HEK293 (cell line): ENCODE results near the gene CAMK1.

ENCODE experiments used
- CTCF ChIA-PET: fragments of 350-600 bp; formaldehyde crosslinking; extraction: SDS; loops from one replicate; lab custom pipeline; 2021; ENCODE audit warnings: antibody characterized with exemption; lab: Yijun Ruan, JAX
- POLR2A ChIA-PET: fragments of 300-600 bp; formaldehyde crosslinking; extraction: SDS; loops from one replicate; lab custom pipeline; 2020; ENCODE audit warnings: antibody characterized with exemption, inconsistent platforms; lab: Yijun Ruan, JAX
- H3K27ac ChIP-seq: fragments of 200-500 bp; sonication (Bioruptor generic); 2 replicates; pipeline ENCODE4 v1.5.1; 2014; ENCODE audit warnings: low read depth, low read length, control low read depth, inconsistent platforms; ENCODE audit errors: extremely low read depth
- H3K36me3 ChIP-seq, 2 experiments: fragments of 200-500 bp in 1 of 2; sonication (Bioruptor generic) in 1 of 2; 1 replicate in 1 of 2; 2 replicates in 1 of 2; pipeline ENCODE4 v1.5.1; 2014 to 2017; ENCODE audit warnings: inconsistent platforms in 2 of 2, low read length in 2 of 2; ENCODE audit not compliant: control insufficient read depth in 2 of 2, insufficient read depth in 1 of 2
- H3K4me1 ChIP-seq: fragments of 200-500 bp; sonication (Bioruptor generic); 2 replicates; pipeline ENCODE4 v1.5.1; 2014; ENCODE audit warnings: mild to moderate bottlenecking, low read length, inconsistent platforms; ENCODE audit not compliant: control insufficient read depth, insufficient read depth
- H3K4me3 ChIP-seq: 2 replicates; pipeline ENCODE4 v1.5.1; 2011; ENCODE audit warnings: low read depth, mild to moderate bottlenecking, control low read depth, low read length, moderate library complexity
- H3K9me3 ChIP-seq: fragments of 200-500 bp; sonication (Bioruptor generic); 2 replicates; pipeline ENCODE4 v1.5.1; 2014; ENCODE audit warnings: low read depth, low read length, inconsistent platforms; ENCODE audit not compliant: control insufficient read depth, insufficient read depth
- EGR2 ChIP-seq: fragments of 450-650 bp; formaldehyde crosslinking; IDR thresholded peaks from 2 replicates; pipeline ENCODE4 v1.5.1; 2016; ENCODE audit warnings: low read depth, missing biosample characterization, missing genetic modification characterization
- IKZF3 ChIP-seq: fragments of 450-650 bp; IDR thresholded peaks from 2 replicates; pipeline ENCODE4 v1.5.0; 2018; ENCODE audit warnings: missing biosample characterization, mild to moderate bottlenecking, missing genetic modification characterization, moderate library complexity
- MZF1 ChIP-seq: fragments of 450-650 bp; formaldehyde crosslinking; IDR thresholded peaks from 2 replicates; pipeline ENCODE4 v1.5.1; 2017; ENCODE audit warnings: missing biosample characterization, missing genetic modification characterization, borderline replicate concordance
- OSR2 ChIP-seq: fragments of 450-650 bp; formaldehyde crosslinking; IDR thresholded peaks from 2 replicates; pipeline ENCODE4 v1.5.1; 2016; ENCODE audit warnings: missing biosample characterization, missing genetic modification characterization
- PRDM1 ChIP-seq: fragments of 450-650 bp; formaldehyde crosslinking; IDR thresholded peaks from 2 replicates; pipeline ENCODE4; 2016; ENCODE audit warnings: missing biosample characterization, missing genetic modification characterization
- ZFHX2 ChIP-seq: fragments of 450-650 bp; formaldehyde crosslinking; conservative IDR thresholded peaks from 2 replicates; pipeline ENCODE4 v1.5.1; 2016; ENCODE audit warnings: missing biosample characterization, missing genetic modification characterization
- ZNF221 ChIP-seq: fragments of 450-650 bp; formaldehyde crosslinking; IDR thresholded peaks from 2 replicates; pipeline ENCODE4 v1.5.1; 2017; ENCODE audit warnings: missing biosample characterization, missing genetic modification characterization, borderline replicate concordance
- ZNF274 ChIP-seq, 2 experiments: fragments of 200-500 bp in 1 of 2; fragments of 450-650 bp in 1 of 2; sonication (Bioruptor generic) in 1 of 2; formaldehyde crosslinking in 1 of 2; IDR thresholded peaks; 2 replicates each; pipeline versions ENCODE4 v1.5.1 to v1.6.1; 2014 to 2016; ENCODE audit warnings: borderline replicate concordance in 1 of 2, inconsistent platforms in 1 of 2, low read length in 1 of 2, missing biosample characterization in 1 of 2, missing genetic modification characterization in 1 of 2
- ZNF341 ChIP-seq: fragments of 450-650 bp; formaldehyde crosslinking; IDR thresholded peaks from 2 replicates; pipeline ENCODE4; 2016; ENCODE audit warnings: low read depth, missing biosample characterization, missing genetic modification characterization
- ZNF366 ChIP-seq: fragments of 450-650 bp; formaldehyde crosslinking; conservative IDR thresholded peaks from 2 replicates; pipeline ENCODE4 v1.5.1; 2016; ENCODE audit warnings: missing biosample characterization, missing genetic modification characterization
- ZNF426 ChIP-seq: fragments of 450-650 bp; formaldehyde crosslinking; IDR thresholded peaks from 2 replicates; pipeline ENCODE4 v1.5.1; 2017; ENCODE audit warnings: missing biosample characterization, missing genetic modification characterization, mild to moderate bottlenecking, inconsistent platforms, moderate library complexity
- ZSCAN16 ChIP-seq: fragments of 450-650 bp; formaldehyde crosslinking; IDR thresholded peaks from 2 replicates; pipeline ENCODE4 v1.5.1; 2016; ENCODE audit warnings: missing biosample characterization, missing genetic modification characterization
- TF ChIP-seq, protein P1 (sequence below): fragments of 450-650 bp; formaldehyde crosslinking; IDR thresholded peaks from 2 replicates; pipeline ENCODE4 v1.5.1; 2016; ENCODE audit warnings: missing biosample characterization, missing genetic modification characterization
- TF ChIP-seq, protein P2 (sequence below): fragments of 450-650 bp; formaldehyde crosslinking; IDR thresholded peaks from 2 replicates; pipeline ENCODE4 v1.5.1; 2016; ENCODE audit warnings: missing biosample characterization, missing genetic modification characterization, borderline replicate concordance
- TF ChIP-seq, protein P3 (sequence below): fragments of 450-650 bp; formaldehyde crosslinking; IDR thresholded peaks from 2 replicates; pipeline ENCODE4 v1.5.1; 2016; ENCODE audit warnings: missing biosample characterization, missing genetic modification characterization
- TF ChIP-seq, protein P4 (sequence below): sonication (generic); formaldehyde crosslinking; IDR thresholded peaks from 2 replicates; pipeline ENCODE4 v1.8.1; 2022; ENCODE audit warnings: mild to moderate bottlenecking, moderate library complexity, missing genetic modification reagents

The CAMK1 gene

DNA sequence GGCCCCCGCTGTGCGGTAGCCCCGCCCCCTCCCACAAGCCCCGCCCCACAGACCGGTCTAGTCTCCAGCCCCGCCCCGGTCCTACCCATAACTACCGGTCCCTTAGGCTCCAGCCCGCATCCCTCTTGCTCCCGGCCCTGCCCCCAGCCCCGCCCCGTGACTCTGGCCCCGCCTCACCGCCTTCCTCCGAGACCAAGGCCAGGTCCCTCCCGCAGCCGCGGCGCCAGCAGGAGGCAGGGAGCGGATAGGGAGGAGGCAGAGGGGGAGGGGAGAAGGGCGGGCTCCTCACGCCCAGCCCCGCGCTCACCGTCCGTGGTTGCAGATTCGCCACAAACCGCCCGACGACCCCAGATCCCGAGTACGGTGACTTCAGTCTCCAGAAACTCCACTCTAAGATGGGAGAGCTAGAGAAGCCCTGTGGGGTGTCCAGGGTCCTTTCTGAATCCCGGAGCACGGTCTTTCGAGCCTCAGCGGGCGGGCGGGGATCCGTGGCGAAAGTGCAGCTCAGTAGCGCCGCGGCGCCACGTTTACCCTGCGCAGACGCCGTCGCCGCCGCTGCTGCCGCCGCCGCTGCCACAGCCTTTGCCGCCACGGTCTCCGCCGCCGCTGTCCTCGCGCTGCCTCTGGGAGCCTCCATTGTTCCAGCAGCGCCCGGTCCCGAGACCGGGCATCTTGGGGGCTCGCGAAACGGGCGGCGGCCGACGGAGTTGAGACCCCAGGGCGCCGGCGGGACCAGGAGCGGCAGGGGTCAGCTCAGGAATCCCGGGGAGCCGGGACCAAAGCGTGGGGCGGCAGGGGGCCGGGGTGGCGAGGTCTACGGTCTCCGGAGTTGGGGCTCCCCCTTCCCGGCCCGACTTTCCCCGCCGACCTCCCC is 38.3 kb downstream of the CAMK1 start, which contains the start of gene BRPF1 (continued):
- 0 out of 2 replicates have a peak, but pooled peaks have one; percentile 54 for TF ChIP-seq ZNF221 (tag by site-specific recombination)
- TF ChIP-seq IKZF3 (tag by site-specific recombination) = peak; percentile 98
- TF ChIP-seq, protein P1, sequence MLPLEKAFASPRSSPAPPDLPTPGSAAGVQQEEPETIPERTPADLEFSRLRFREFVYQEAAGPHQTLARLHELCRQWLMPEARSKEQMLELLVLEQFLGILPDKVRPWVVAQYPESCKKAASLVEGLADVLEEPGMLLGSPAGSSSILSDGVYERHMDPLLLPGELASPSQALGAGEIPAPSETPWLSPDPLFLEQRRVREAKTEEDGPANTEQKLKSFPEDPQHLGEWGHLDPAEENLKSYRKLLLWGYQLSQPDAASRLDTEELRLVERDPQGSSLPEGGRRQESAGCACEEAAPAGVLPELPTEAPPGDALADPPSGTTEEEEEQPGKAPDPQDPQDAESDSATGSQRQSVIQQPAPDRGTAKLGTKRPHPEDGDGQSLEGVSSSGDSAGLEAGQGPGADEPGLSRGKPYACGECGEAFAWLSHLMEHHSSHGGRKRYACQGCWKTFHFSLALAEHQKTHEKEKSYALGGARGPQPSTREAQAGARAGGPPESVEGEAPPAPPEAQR = peak; percentile 59; the same call in 1 of the 2 replicates
- no peak for TF ChIP-seq PRDM1 (tag by site-specific recombination)
- no peak for TF ChIP-seq MZF1 (tag by site-specific recombination)
- TF ChIP-seq, protein P2, sequence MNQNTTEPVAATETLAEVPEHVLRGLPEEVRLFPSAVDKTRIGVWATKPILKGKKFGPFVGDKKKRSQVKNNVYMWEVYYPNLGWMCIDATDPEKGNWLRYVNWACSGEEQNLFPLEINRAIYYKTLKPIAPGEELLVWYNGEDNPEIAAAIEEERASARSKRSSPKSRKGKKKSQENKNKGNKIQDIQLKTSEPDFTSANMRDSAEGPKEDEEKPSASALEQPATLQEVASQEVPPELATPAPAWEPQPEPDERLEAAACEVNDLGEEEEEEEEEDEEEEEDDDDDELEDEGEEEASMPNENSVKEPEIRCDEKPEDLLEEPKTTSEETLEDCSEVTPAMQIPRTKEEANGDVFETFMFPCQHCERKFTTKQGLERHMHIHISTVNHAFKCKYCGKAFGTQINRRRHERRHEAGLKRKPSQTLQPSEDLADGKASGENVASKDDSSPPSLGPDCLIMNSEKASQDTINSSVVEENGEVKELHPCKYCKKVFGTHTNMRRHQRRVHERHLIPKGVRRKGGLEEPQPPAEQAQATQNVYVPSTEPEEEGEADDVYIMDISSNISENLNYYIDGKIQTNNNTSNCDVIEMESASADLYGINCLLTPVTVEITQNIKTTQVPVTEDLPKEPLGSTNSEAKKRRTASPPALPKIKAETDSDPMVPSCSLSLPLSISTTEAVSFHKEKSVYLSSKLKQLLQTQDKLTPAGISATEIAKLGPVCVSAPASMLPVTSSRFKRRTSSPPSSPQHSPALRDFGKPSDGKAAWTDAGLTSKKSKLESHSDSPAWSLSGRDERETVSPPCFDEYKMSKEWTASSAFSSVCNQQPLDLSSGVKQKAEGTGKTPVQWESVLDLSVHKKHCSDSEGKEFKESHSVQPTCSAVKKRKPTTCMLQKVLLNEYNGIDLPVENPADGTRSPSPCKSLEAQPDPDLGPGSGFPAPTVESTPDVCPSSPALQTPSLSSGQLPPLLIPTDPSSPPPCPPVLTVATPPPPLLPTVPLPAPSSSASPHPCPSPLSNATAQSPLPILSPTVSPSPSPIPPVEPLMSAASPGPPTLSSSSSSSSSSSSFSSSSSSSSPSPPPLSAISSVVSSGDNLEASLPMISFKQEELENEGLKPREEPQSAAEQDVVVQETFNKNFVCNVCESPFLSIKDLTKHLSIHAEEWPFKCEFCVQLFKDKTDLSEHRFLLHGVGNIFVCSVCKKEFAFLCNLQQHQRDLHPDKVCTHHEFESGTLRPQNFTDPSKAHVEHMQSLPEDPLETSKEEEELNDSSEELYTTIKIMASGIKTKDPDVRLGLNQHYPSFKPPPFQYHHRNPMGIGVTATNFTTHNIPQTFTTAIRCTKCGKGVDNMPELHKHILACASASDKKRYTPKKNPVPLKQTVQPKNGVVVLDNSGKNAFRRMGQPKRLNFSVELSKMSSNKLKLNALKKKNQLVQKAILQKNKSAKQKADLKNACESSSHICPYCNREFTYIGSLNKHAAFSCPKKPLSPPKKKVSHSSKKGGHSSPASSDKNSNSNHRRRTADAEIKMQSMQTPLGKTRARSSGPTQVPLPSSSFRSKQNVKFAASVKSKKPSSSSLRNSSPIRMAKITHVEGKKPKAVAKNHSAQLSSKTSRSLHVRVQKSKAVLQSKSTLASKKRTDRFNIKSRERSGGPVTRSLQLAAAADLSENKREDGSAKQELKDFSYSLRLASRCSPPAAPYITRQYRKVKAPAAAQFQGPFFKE = no peak
- 0 out of 2 replicates have a peak, but pooled peaks have one; percentile 40 for TF ChIP-seq ZSCAN16 (tag by site-specific recombination)

DNA sequence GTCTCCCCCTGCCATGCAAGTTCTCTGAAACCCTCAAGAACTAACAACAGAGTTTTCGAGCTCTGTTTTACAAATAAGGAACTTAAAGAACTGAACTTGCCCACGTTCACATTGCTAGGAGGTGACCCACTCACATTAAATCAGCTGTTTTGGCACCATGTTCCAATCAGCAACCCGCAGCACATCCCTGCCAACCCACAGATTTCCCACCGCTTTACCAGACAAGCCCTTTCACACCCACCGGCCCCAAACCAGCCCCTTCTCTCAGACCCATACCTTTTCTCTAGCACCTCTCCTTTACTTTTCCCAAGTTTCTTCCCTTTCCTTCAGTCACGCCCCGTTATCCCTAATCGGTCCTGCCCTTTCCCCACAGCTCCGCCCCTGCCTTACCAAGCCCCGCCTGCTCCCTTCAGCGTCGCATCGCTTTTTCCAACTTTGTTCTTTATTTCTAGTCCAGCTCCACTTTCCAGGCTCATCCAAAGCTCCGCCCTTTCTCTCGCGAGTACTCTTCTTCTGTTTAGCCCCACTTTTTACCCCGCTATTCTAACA is 39.0 kb downstream of the CAMK1 start:
- Histone ChIP-seq H3K4me1 (peaks cover 7% of the 10 kb centered on the region; the same call in 1 of the 2 replicates), H3K4me3 (peak overlapping the region; percentile 41), H3K27ac (peak overlapping the region; percentile 49; the same call in 1 of the 2 replicates), H3K36me3 (peaks cover 9 to 30% of the 10 kb centered on the region in 2 experiments), H3K9me3 (no peaks in the 10 kb centered on the region)
- ChIA-PET POLR2A (interaction anchor here (0.7 to 3.4 kb wide), 5 partner anchors 9 to 78 kb away, joined by 3 to 47 read pairs (median 4); partner anchors contain the start of genes ARPC4, OGG1 and TADA3), CTCF (interaction anchor here (0.7 to 1.5 kb wide), 4 partner anchors 15 to 230 kb away, joined by 3 read pairs; partner anchors contain the start of gene OGG1)
- TF ChIP-seq ZNF366 (tag by site-specific recombination) (0 out of 2 replicates have a peak, but pooled peaks have one; percentile 8), PRDM1 (tag by site-specific recombination) (peak; percentile 99), ZFHX2 (tag by site-specific recombination) (peak; percentile 60; the same call in 1 of the 2 replicates), ZNF426 (tag by site-specific recombination) (no peak), EGR2 (tag by site-specific recombination) (peak; percentile 47), ZNF341 (tag by site-specific recombination) (peak; percentile 89), ZNF274 (IDR thresholded peaks at IDR 0.05; ENCODE audit: low read length) (no peak), ZNF274 (tag by site-specific recombination; IDR thresholded peaks at IDR 0.05; ENCODE audit: borderline replicate concordance) (peak; percentile 51; the same call in 1 of the 2 replicates), OSR2 (tag by site-specific recombination) (no peak), IKZF3 (tag by site-specific recombination) (peak; percentile 72)
- TF ChIP-seq, protein P3, sequence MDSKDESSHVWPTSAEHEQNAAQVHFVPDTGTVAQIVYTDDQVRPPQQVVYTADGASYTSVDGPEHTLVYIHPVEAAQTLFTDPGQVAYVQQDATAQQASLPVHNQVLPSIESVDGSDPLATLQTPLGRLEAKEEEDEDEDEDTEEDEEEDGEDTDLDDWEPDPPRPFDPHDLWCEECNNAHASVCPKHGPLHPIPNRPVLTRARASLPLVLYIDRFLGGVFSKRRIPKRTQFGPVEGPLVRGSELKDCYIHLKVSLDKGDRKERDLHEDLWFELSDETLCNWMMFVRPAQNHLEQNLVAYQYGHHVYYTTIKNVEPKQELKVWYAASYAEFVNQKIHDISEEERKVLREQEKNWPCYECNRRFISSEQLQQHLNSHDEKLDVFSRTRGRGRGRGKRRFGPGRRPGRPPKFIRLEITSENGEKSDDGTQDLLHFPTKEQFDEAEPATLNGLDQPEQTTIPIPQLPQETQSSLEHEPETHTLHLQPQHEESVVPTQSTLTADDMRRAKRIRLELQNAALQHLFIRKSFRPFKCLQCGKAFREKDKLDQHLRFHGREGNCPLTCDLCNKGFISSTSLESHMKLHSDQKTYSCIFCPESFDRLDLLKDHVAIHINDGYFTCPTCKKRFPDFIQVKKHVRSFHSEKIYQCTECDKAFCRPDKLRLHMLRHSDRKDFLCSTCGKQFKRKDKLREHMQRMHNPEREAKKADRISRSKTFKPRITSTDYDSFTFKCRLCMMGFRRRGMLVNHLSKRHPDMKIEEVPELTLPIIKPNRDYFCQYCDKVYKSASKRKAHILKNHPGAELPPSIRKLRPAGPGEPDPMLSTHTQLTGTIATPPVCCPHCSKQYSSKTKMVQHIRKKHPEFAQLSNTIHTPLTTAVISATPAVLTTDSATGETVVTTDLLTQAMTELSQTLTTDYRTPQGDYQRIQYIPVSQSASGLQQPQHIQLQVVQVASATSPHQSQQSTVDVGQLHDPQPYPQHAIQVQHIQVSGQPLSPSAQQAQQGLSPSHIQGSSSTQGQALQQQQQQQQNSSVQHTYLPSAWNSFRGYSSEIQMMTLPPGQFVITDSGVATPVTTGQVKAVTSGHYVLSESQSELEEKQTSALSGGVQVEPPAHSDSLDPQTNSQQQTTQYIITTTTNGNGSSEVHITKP (tag by site-specific recombination) = peak; percentile 90
- TF ChIP-seq, protein P4, sequence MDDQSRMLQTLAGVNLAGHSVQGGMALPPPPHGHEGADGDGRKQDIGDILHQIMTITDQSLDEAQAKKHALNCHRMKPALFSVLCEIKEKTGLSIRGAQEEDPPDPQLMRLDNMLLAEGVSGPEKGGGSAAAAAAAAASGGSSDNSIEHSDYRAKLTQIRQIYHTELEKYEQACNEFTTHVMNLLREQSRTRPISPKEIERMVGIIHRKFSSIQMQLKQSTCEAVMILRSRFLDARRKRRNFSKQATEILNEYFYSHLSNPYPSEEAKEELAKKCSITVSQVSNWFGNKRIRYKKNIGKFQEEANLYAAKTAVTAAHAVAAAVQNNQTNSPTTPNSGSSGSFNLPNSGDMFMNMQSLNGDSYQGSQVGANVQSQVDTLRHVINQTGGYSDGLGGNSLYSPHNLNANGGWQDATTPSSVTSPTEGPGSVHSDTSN = no peak
